HG03066 (cell line): Measurements from ENCODE around the gene CHN2.
"Not testable (repeated sequence)": the region's sequence is repeated elsewhere in the genome, so short reads cannot be mapped to it uniquely, and the experiment has no call there.

Experiments
- ATAC-seq: cut with Tn5 transposase; IDR thresholded peaks from one replicate; pipeline ENCODE4 v1.9.1; 2021; ENCODE audit warnings: low read depth; ENCODE audit not compliant: unreplicated experiment

Gene CHN2

DNA sequence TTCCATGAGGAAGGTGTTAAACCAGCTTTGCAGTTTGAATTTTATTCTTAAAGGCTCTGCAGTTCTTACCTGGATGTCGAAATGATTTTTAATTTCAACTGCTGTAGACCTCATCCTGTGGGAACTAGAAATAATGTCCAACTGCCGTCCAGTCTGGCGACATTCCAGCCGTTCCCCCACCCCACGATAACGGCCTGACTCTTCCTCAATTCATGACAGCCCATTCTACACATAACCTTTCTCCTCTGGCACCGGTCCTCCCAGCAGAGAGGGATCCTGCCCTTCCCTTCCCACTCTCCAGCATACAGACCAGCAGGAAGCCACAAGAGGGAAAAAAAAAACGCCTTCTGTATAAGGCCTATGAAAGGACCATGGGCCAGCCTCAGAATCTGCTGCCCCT, 317.3 kb downstream of the CHN2 start:
- ATAC-seq: no peak

DNA sequence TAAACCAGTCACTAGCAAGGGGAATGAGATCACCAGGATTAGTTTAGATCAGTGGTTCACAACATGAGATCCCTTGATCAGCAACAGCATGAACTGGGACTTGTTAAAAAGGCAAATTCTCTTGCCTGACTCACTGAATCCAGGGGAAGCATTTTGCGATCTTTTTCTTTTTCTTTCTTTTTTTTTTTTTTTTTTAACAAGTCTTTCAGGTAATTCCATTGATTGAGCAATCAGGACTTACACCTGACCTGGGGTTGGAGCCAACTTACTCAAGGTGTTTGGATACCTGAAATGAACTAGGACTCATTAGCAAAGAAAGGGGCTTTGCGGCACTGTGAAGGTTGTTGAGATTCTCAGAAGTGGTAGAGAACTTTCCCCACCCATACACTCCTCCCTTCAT, 321.9 kb downstream of the CHN2 start:
- no peak for ATAC-seq

DNA sequence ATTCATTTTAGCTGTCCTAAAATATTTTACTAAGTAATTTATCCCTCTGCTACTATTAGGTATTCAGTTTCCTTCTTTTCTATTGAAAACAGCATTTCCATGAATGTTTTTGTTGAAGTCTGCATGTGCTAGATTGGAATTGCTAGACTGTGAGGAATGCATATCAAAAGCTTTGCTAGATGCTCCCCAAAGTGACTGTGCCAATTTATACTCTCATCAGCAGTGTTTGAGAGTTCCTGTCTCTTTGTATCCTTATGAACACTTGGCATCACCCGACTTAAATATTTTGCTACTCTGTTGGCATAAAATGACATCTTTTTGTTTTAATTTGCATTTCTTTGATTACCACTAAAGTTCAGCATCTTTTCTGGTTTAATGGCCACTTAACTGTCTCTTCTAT, 324.0 kb downstream of the CHN2 start:
- ATAC-seq: no peak

DNA sequence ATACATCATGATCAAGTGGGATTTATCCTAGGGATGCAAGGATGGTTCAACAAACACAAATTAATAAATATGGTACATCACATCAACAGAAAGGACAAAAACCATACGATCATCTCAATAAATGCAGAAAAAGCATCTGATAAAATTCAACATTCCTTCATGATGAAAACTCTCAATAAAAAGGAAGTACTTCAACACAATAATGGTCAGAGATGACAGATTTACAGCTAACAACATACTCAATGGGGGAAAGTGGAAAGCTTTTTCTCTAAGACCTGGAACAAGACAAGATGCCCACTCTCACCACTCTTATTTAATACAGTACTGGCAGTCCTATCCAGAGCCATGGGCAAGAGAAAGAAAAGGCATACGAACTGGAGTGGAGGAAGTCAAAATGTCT, 329.2 kb downstream of the CHN2 start:
- no peak for ATAC-seq

DNA sequence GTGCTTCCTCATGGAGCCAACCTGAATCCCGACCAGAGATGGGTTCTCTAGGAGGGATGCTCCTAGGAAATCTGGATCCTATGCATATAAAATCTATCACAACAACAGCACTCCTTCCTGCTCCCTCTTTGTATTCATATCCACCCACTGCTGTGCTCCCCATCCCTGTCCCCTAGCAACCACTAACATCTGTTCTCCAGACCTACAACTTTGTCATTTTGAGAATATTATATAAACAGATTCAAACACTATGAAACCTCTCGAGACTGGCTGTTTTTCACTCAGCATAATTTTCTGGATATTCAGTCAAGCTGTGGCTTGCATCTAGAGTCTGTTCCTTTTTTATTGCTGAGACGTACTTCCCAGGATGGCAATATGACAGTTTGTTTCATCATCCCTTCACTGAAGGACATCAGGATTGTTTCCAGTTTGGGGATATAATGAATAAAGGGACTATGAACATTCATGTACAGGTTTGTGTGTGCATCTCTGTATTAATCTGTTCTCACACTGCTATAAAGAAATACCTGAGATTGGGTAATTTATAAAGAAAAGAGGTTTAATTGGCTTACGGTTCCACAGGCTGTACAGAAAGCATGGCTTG, 333.0 kb downstream of the CHN2 start:
- ATAC-seq: no peak

DNA sequence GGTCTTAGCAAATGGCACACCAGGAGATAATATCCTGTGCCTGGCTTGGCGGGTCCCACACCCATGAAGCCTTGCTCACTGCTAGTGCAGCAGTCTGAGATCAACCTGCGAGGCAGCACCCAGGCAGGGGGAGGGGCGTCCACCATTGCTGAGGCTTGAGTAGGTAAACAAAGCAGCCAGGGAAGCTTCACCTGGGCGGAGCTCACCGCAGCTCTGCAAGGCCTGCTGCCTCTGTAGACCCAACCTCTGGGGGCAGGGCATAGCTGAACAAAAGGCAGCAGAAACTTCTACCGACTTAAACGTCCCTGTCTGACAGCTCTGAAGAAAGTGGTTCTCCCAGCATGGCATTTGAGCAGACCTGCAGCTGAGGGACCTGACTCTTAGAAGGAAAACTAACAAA, 334.0 kb downstream of the CHN2 start:
- not testable (repeated sequence) for ATAC-seq
